Measurements from ENCODE around the gene C2orf92. TPM values are rescaled to one million over a fixed set of nuclear protein-coding genes. Genes with fewer than 3 reads are reported as not detected.
"Not testable (repeated sequence)": the region's sequence is repeated elsewhere in the genome, so short reads cannot be mapped to it uniquely, and the experiment has no call there.

C2orf92 gene
- total RNA-seq (2021; ENCODE audit: unreplicated experiment) (6.0 TPM), Bru-seq, nascent RNA (percentile 41 among the genes with signal in this experiment), BruChase-seq, experiment 1, labeled RNA remaining after a 2-hour chase (percentile 50 among the genes with signal in this experiment), BruChase-seq, experiment 2, labeled RNA remaining after a 6-hour chase (percentile 50 among the genes with signal in this experiment)
- polyA plus RNA-seq (2012; ENCODE audit: insufficient read length) = 3.8 TPM
- long read RNA-seq, partial matches to known transcripts = 0 of 5 reads
- long read RNA-seq, other reads (novel, unspliced or antisense) = 5 of 5 reads

DNA sequence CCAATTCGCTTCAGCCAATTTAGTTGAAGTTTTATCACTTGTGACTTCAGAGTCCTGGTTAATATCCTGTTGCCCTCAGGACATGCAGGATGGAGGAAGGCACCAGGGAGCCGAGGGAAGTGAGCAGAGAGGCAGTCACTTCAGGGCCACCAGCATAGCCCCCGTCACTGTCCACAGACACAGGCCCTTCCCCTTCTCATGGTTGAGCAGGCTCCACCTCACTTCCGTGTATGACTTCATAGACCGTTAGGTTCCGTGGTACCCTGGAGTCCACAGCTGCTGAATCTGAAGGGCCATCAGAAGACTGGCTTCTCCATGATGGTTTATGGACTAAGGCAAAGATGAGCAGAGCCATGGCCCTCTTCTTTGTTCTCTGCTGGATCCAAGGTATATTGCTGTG is at the start of gene C2orf92:
Gene C2orf92, plus strand, starts transcription at position 266 of the 400 bp plus-strand sequence. Its CDS starts 76 bp downstream, at position 342.
- TF ChIP-seq, protein P1, sequence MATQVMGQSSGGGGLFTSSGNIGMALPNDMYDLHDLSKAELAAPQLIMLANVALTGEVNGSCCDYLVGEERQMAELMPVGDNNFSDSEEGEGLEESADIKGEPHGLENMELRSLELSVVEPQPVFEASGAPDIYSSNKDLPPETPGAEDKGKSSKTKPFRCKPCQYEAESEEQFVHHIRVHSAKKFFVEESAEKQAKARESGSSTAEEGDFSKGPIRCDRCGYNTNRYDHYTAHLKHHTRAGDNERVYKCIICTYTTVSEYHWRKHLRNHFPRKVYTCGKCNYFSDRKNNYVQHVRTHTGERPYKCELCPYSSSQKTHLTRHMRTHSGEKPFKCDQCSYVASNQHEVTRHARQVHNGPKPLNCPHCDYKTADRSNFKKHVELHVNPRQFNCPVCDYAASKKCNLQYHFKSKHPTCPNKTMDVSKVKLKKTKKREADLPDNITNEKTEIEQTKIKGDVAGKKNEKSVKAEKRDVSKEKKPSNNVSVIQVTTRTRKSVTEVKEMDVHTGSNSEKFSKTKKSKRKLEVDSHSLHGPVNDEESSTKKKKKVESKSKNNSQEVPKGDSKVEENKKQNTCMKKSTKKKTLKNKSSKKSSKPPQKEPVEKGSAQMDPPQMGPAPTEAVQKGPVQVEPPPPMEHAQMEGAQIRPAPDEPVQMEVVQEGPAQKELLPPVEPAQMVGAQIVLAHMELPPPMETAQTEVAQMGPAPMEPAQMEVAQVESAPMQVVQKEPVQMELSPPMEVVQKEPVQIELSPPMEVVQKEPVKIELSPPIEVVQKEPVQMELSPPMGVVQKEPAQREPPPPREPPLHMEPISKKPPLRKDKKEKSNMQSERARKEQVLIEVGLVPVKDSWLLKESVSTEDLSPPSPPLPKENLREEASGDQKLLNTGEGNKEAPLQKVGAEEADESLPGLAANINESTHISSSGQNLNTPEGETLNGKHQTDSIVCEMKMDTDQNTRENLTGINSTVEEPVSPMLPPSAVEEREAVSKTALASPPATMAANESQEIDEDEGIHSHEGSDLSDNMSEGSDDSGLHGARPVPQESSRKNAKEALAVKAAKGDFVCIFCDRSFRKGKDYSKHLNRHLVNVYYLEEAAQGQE (IDR thresholded peaks at IDR 0.05; ENCODE audit: insufficient read depth in 1 of 2, low read depth in 2 of 2, low read length in 1 of 2) = no peak
- TF ChIP-seq, protein P2, sequence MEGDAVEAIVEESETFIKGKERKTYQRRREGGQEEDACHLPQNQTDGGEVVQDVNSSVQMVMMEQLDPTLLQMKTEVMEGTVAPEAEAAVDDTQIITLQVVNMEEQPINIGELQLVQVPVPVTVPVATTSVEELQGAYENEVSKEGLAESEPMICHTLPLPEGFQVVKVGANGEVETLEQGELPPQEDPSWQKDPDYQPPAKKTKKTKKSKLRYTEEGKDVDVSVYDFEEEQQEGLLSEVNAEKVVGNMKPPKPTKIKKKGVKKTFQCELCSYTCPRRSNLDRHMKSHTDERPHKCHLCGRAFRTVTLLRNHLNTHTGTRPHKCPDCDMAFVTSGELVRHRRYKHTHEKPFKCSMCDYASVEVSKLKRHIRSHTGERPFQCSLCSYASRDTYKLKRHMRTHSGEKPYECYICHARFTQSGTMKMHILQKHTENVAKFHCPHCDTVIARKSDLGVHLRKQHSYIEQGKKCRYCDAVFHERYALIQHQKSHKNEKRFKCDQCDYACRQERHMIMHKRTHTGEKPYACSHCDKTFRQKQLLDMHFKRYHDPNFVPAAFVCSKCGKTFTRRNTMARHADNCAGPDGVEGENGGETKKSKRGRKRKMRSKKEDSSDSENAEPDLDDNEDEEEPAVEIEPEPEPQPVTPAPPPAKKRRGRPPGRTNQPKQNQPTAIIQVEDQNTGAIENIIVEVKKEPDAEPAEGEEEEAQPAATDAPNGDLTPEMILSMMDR (IDR thresholded peaks at IDR 0.05) = no peak
- TF ChIP-seq SIN3A (IDR thresholded peaks at IDR 0.05; ENCODE audit: borderline replicate concordance, insufficient read depth, low read depth, low read length) (no peak), TCF7L2 (IDR thresholded peaks at IDR 0.05; ENCODE audit: low read depth, low read length) (no peak), POLR2AphosphoS5 (IDR thresholded peaks at IDR 0.05; ENCODE audit: low read depth, low read length) (no peak)
- CTCF ChIA-PET = no interaction called here
- in situ Hi-C loops (cut with HindIII; ENCODE audit: low pct_unique_long_range_greater_than_20kb, low sequenced_read_pairs) = no loop called here

DNA sequence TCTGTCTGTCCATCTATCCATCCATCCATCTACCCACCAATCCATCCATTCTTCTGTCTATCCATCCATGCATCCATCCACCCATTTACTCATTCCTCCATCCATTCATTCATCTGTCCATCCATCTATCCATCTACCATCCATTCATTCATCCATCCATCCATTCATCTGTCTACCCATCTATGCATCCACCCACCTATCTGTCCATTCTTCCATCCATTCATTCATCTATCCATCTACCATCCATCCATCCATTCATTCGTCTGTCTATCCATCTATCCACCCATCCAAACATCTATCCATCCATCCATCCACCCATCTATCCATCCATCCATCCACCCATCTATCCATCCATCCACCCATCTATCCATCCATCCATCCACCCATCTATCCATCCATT is 49.0 kb upstream of the C2orf92 start:
- CTCF ChIA-PET = not testable (repeated sequence)

More for the DNA sequence above, at the start of gene C2orf92:
- Histone ChIP-seq H3K9me3 (ENCODE audit: control insufficient read depth, insufficient read depth, low read depth, low read length) (no peaks in the 10 kb centered on the region), H3K27me3 (ENCODE audit: control insufficient read depth, insufficient read depth, low read length) (no peaks in the 10 kb centered on the region), H3K4me3 (ENCODE audit: low read depth in 2 of 2, low read length in 2 of 2) (no peak within 1 kb of the TSS), H3K4me1 (ENCODE audit: control insufficient read depth, insufficient read depth, low read length) (peaks cover 4% of the 10 kb centered on the region; the same call in 1 of the 2 replicates), H3K36me3 (ENCODE audit: control insufficient read depth, insufficient read depth, low read length) (no peaks in the 10 kb centered on the region), H3K27ac (ENCODE audit: low read length) (no peak within 1 kb of the TSS)
- no TSS peak for BruUV-seq (replicated peaks)
- no peak for ATAC-seq
- POLR2A ChIA-PET = no interaction called here
- intact Hi-C loops (cut with micrococcal nuclease; ENCODE audit: unreplicated experiment) = no loop called here
- DNase-seq (ENCODE audit: low read depth, low spot score) = no peak

DNA sequence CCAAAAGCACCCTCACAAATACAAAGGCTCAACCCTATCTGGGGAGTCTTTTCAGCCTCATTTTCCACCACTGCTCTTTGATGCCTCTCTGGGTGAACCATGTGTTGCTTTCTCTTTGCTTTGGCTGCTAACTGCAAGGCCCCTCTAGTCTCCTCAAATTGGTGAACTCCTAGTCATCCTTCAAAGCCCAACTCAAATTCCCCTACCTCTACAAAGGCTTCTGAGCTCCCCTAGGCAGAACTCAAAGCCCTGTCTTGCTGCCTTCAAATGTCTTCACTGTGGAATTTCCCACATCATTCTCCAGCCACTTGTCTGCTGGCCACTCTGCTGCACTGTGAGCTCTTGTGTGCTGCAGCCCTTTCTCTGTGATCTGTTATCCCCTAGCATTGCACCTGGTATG is 46.5 kb upstream of the C2orf92 start:
- H3K4me1 ChIP-seq (ENCODE audit: control insufficient read depth, insufficient read depth, low read length); POLR2A ChIA-PET; DNase-seq (ENCODE audit: low read depth, low spot score); H3K27ac ChIP-seq (ENCODE audit: low read length); in situ Hi-C loops (cut with HindIII; ENCODE audit: low pct_unique_long_range_greater_than_20kb, low sequenced_read_pairs); H3K36me3 ChIP-seq (ENCODE audit: control insufficient read depth, insufficient read depth, low read length); BruUV-seq (replicated peaks); CTCF ChIA-PET; intact Hi-C loops (cut with micrococcal nuclease; ENCODE audit: unreplicated experiment); ATAC-seq; H3K9me3 ChIP-seq (ENCODE audit: control insufficient read depth, insufficient read depth, low read depth, low read length); H3K27me3 ChIP-seq (ENCODE audit: control insufficient read depth, insufficient read depth, low read length); H3K4me3 ChIP-seq (ENCODE audit: low read depth in 2 of 2, low read length in 2 of 2): not testable (repeated sequence)

More for the DNA sequence above, 49.0 kb upstream of the C2orf92 start:
- ATAC-seq; H3K27me3 ChIP-seq (ENCODE audit: control insufficient read depth, insufficient read depth, low read length); DNase-seq (ENCODE audit: low read depth, low spot score); H3K4me3 ChIP-seq (ENCODE audit: low read depth in 2 of 2, low read length in 2 of 2); H3K9me3 ChIP-seq (ENCODE audit: control insufficient read depth, insufficient read depth, low read depth, low read length); H3K27ac ChIP-seq (ENCODE audit: low read length); H3K4me1 ChIP-seq (ENCODE audit: control insufficient read depth, insufficient read depth, low read length); intact Hi-C loops (cut with micrococcal nuclease; ENCODE audit: unreplicated experiment); in situ Hi-C loops (cut with HindIII; ENCODE audit: low pct_unique_long_range_greater_than_20kb, low sequenced_read_pairs); POLR2A ChIA-PET; H3K36me3 ChIP-seq (ENCODE audit: control insufficient read depth, insufficient read depth, low read length); BruUV-seq (replicated peaks): not testable (repeated sequence)

DNA sequence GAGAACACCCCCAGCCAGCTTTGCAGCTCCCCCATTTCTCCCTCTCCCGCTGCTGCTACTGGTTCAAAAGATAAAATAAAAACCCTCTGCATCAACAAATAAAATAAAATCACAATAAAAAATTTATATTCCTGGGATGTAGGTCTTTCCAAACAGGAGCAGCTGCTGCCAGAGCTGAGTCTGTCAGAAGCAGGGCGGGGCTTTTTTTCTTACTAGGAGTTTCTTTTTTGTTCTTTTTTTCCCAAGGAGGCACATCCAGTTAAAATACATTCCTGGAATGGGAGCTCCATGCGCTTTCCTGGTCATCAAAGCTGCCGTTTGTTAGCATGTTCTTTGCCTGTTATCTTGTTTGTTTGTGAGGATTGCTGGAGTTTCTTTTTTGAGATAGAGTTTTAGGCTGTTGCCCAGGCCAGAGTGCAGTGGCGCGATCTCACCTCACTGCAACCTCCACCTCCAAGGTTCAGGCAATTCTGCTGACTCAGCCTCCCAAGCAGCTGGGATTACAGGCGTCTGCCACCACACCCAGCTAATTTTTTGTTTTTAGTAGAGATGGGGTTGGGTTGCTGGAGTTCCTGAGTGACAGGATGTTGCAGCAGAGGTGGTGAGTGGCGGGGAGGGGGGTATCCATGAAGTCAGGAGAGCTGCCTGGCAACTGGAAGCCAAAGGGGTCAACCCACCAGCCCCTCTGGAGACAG is 44.0 kb upstream of the C2orf92 start:
- POLR2A ChIA-PET; ATAC-seq; H3K36me3 ChIP-seq (ENCODE audit: control insufficient read depth, insufficient read depth, low read length); H3K9me3 ChIP-seq (ENCODE audit: control insufficient read depth, insufficient read depth, low read depth, low read length); DNase-seq (ENCODE audit: low read depth, low spot score); H3K4me3 ChIP-seq (ENCODE audit: low read depth in 2 of 2, low read length in 2 of 2); CTCF ChIA-PET; intact Hi-C loops (cut with micrococcal nuclease; ENCODE audit: unreplicated experiment); H3K27me3 ChIP-seq (ENCODE audit: control insufficient read depth, insufficient read depth, low read length); H3K4me1 ChIP-seq (ENCODE audit: control insufficient read depth, insufficient read depth, low read length); H3K27ac ChIP-seq (ENCODE audit: low read length); BruUV-seq (replicated peaks); in situ Hi-C loops (cut with HindIII; ENCODE audit: low pct_unique_long_range_greater_than_20kb, low sequenced_read_pairs): not testable (repeated sequence)

DNA sequence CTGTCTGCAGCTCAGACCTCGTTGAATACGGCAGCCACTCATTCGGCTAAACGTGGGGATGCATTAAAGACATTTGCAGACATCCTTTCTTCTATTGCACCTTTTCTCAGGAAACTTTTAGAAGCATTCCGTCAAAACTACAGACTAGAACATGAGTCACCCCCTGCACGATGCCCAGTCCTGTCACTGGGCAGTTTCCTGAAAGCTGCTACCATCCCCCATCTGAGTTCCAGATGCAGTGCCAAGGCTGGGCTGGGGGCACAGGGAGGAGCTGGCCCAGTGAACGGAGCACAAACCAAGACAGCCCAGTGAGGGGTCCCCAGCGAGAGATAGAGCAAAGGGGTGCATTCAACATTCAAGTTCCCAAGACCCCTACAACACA is 43.5 kb upstream of the C2orf92 start:
- DNase-seq (ENCODE audit: low read depth, low spot score); ATAC-seq; H3K4me3 ChIP-seq (ENCODE audit: low read depth in 2 of 2, low read length in 2 of 2); BruUV-seq (replicated peaks); H3K27ac ChIP-seq (ENCODE audit: low read length); H3K27me3 ChIP-seq (ENCODE audit: control insufficient read depth, insufficient read depth, low read length); H3K4me1 ChIP-seq (ENCODE audit: control insufficient read depth, insufficient read depth, low read length); POLR2A ChIA-PET; CTCF ChIA-PET; in situ Hi-C loops (cut with HindIII; ENCODE audit: low pct_unique_long_range_greater_than_20kb, low sequenced_read_pairs); H3K36me3 ChIP-seq (ENCODE audit: control insufficient read depth, insufficient read depth, low read length); H3K9me3 ChIP-seq (ENCODE audit: control insufficient read depth, insufficient read depth, low read depth, low read length); intact Hi-C loops (cut with micrococcal nuclease; ENCODE audit: unreplicated experiment): not testable (repeated sequence)
